PC-3 (cell line): ENCODE results near the gene OVCH1.
A peak's percentile ranks its signal among the peaks of the same experiment; 100 is the strongest.

ENCODE experiments used
- EZH2 ChIP-seq: fragments of 300-600 bp; sonication (generic); IDR thresholded peaks from one replicate; pipeline ENCODE4 v1.6.1; 2017; ENCODE audit warnings: antibody characterized with exemption, mild to moderate bottlenecking, low read length; ENCODE audit not compliant: unreplicated experiment
- EZH2phosphoT487 ChIP-seq: fragments of 300-600 bp; sonication (generic); IDR thresholded peaks from 2 replicates; pipeline ENCODE4 v1.6.1; 2018; ENCODE audit warnings: mild to moderate bottlenecking, antibody characterized with exemption, low read length, borderline replicate concordance
- TF ChIP-seq, protein P1 (sequence below): fragments of 300-600 bp; sonication (generic); conservative IDR thresholded peaks from 2 replicates; pipeline ENCODE4 v1.5.1; 2017; ENCODE audit warnings: antibody characterized with exemption, low read depth, mild to moderate bottlenecking, low read length

DNA sequence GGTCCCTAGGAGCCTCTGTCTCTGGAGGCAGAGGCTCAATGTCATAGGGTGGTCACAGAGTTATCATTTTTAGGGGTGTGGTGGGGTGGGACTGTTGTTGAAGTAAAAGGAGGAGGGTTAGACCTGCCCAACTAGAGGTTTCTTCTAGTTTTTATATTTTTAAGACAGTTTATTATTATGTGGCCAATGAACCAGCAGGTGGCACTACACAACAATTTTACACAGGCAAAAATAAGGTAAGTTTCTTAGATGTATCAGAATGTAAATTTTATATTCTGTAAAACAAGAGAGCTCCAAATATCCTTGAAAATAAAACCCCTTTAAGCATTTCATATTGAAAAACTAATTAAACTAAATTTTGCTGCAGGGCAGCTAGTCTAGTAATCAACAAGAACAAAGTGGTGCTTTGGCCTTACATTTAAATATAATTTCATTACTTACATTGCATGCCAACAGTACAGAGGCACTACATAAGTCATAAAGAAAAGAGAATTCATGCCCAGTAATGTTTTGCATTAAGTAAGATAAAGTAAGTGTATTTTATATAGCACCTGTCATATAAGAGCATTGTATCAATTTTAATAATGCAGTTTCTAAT lies 22.2 kb upstream of the OVCH1 start:
- TF ChIP-seq EZH2 (no peak), EZH2phosphoT487 (no peak)
- TF ChIP-seq, protein P1, sequence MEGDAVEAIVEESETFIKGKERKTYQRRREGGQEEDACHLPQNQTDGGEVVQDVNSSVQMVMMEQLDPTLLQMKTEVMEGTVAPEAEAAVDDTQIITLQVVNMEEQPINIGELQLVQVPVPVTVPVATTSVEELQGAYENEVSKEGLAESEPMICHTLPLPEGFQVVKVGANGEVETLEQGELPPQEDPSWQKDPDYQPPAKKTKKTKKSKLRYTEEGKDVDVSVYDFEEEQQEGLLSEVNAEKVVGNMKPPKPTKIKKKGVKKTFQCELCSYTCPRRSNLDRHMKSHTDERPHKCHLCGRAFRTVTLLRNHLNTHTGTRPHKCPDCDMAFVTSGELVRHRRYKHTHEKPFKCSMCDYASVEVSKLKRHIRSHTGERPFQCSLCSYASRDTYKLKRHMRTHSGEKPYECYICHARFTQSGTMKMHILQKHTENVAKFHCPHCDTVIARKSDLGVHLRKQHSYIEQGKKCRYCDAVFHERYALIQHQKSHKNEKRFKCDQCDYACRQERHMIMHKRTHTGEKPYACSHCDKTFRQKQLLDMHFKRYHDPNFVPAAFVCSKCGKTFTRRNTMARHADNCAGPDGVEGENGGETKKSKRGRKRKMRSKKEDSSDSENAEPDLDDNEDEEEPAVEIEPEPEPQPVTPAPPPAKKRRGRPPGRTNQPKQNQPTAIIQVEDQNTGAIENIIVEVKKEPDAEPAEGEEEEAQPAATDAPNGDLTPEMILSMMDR: peak; percentile 95
